Kidney (tissue), 14 donors: Measurements from ENCODE around the gene SHCBP1L. TPM values are rescaled to one million over a fixed set of nuclear protein-coding genes. Genes with fewer than 3 reads are reported as not detected.

Source experiments
- DNase-seq, 5 donors: peaks; one replicate each; pipeline ENCODE4 v3.0.0-alpha.2; 2013 to 2020
- FAIRE-seq: peaks from 2 replicates; lab custom pipeline; 2012; peaks lifted over from hg19 to GRCh38; lab: Jason Lieb, UNC
- H3K27ac ChIP-seq, 2 donors: one replicate each; pipeline ENCODE4 v1.7.0; 2013; ENCODE audit warnings: low read depth in 2 of 2, low read length in 2 of 2, inconsistent platforms in 1 of 2
- H3K27me3 ChIP-seq: one replicate; pipeline ENCODE4 v1.7.1; 2013; ENCODE audit warnings: low read length, inconsistent platforms; ENCODE audit not compliant: control insufficient read depth, insufficient read depth
- H3K36me3 ChIP-seq, 3 donors: one replicate each; pipeline versions ENCODE4 v1.7.0 to v1.7.1; 2013; ENCODE audit warnings: low read length in 3 of 3, control low read depth in 1 of 3, inconsistent platforms in 1 of 3; ENCODE audit not compliant: insufficient read depth in 3 of 3, control insufficient read depth in 2 of 3
- H3K4me1 ChIP-seq, 3 donors: one replicate each; pipeline versions ENCODE4 v1.7.0 to v1.7.1; 2013; ENCODE audit warnings: low read length in 3 of 3, inconsistent platforms in 1 of 3, low read depth in 1 of 3; ENCODE audit not compliant: control insufficient read depth in 2 of 3, insufficient read depth in 2 of 3
- H3K4me3 ChIP-seq, 3 donors: one replicate each; pipeline versions ENCODE4 v1.7.0 to v1.8.1; 2013; ENCODE audit warnings: low read length in 3 of 3, control low read depth in 1 of 3, inconsistent platforms in 1 of 3
- H3K9ac ChIP-seq, 3 donors: one replicate each; pipeline versions ENCODE4 v1.7.0 to v1.7.1; 2013; ENCODE audit warnings: low read length in 3 of 3, control low read depth in 1 of 3, inconsistent platforms in 1 of 3
- H3K9me3 ChIP-seq, 3 donors: one replicate each; pipeline versions ENCODE4 v1.7.0 to v1.7.1; 2013; ENCODE audit warnings: low read length in 3 of 3, control low read depth in 1 of 3, inconsistent platforms in 1 of 3; ENCODE audit not compliant: control insufficient read depth in 2 of 3, insufficient read depth in 1 of 3
- CTCF ChIP-seq: IDR thresholded peaks from 3 replicates; pipeline ENCODE4 v1.5.1; 2012; ENCODE audit warnings: mild to moderate bottlenecking, moderate library complexity, borderline replicate concordance; ENCODE audit not compliant: insufficient read depth; ENCODE audit errors: extremely low read depth
- intact Hi-C: fragments of 100-400 bp; cut with DNase I; formaldehyde crosslinking; loops from one replicate; pipeline ENCODE4 v1.11.1; 2022
- polyA plus RNA-seq: library from polyadenylated mRNA; stranded (reverse); fragments of 350-450 nt; fragmentation: Illumina TruSeq; extraction: RNeasy Lipid Tissue Mini Kit (QIAGEN cat#74804); gene quantifications from one replicate; pipeline ENCODE4 v1.2.3, GENCODE V29; 2014; ENCODE audit warnings: low read depth, low replicate concordance; ENCODE audit not compliant: insufficient read depth
- total RNA-seq: library from RNA; stranded (reverse); fragmentation: NEBNext Ultra II Directional; extraction: Animal tissue kit (Norgen Biotek cat#: 25700); gene quantifications from one replicate; pipeline ENCODE4 v1.2.1, GENCODE V29; 2021
- donor health status: control.
- donor health status: control.
- donor health status: control.
- donor health status: control.
- donor health status: control.
- donor health status: DM: yes; HTN: yes; CAD: no.
- donor health status: Normal renal cell carcinoma (clear cell type).

Gene SHCBP1L
- total and polyA plus RNA-seq, 2 donors from 2014 or later, result not detected

- Histone ChIP-seq H3K9ac (no peak overlapping the region), H3K4me1 (peaks cover 0 to 5% (median 0%) of the 10 kb centered on the region in 3 donors), H3K9me3 (no peaks in the 10 kb centered on the region), H3K27me3 (no peaks in the 10 kb centered on the region), H3K36me3 (no peaks in the 10 kb centered on the region), H3K4me3 (no peak overlapping the region), H3K27ac (no peak overlapping the region)
- intact Hi-C loops, result loop anchor here (10.0 kb wide), 1 partner anchor 270 kb away; no protein-coding TSS in a partner anchor
- DNase-seq (no peak), FAIRE-seq (no peak)
- TF ChIP-seq CTCF, result no peak
Observed at GRCh38 chr1:182965096-182965495, 12.1 kb upstream of the SHCBP1L start.

GRCh38 chr1:182962554-182963115, 9.7 kb upstream of the SHCBP1L start:
- Histone ChIP-seq H3K4me3 (peak overlapping the region; percentile 50 to 59 (median 53)), H3K9me3 (no peaks in the 10 kb centered on the region), H3K4me1 (peaks cover 0 to 5% (median 0%) of the 10 kb centered on the region in 3 donors), H3K27me3 (no peaks in the 10 kb centered on the region), H3K9ac (peak overlapping the region; percentile 11 to 51 (median 14)), H3K27ac (peak overlapping the region in 1 of 2 donors; percentile 19), H3K36me3 (no peaks in the 10 kb centered on the region)
- TF ChIP-seq CTCF, result peak; percentile 88
- FAIRE-seq (peak; percentile 98), DNase-seq (peak; percentile 76 to 91 (median 85))
- intact Hi-C loops, result loop anchor here (10.0 kb wide), 1 partner anchor 272 kb away; no protein-coding TSS in a partner anchor

GRCh38 chr1:182960046-182960445, 7.1 kb upstream of the SHCBP1L start:
- intact Hi-C loops, result loop anchor here (10.0 kb wide), 1 partner anchor 275 kb away; no protein-coding TSS in a partner anchor
- no peaks in the 10 kb centered on the region for H3K27me3 ChIP-seq
- no peaks in the 10 kb centered on the region for H3K9me3 ChIP-seq
- DNase-seq (peak in 1 of 5 donors; percentile 53), FAIRE-seq (no peak)
- peaks cover 0 to 5% (median 0%) of the 10 kb centered on the region in 3 donors for H3K4me1 ChIP-seq
- no peak overlapping the region for H3K4me3 ChIP-seq
- no peaks in the 10 kb centered on the region for H3K36me3 ChIP-seq
- no peak overlapping the region for H3K9ac ChIP-seq
- no peak for TF ChIP-seq CTCF
- H3K27ac ChIP-seq, result no peak overlapping the region
